ENCODE measurements around the gene MYD88. TPM values are rescaled to one million over a fixed set of nuclear protein-coding genes. Genes with fewer than 3 reads are reported as not detected.

Gene MYD88
- total RNA-seq, 1 donor from 2014 or later: 55.8 TPM

- FAIRE-seq (peak; percentile 76), DNase-seq (ENCODE audit: low read depth) (peak; percentile 100)
- H3K9ac ChIP-seq (ENCODE audit: low read length): peak within 1 kb of the TSS; percentile 88
- H3K9me3 ChIP-seq (ENCODE audit: insufficient read depth, low read depth, low read length): no peaks in the 10 kb centered on the region
- peaks cover 3% of the 10 kb centered on the region for H3K9me3 Mint-ChIP-seq (ENCODE audit: unreplicated experiment)
- no peak for TF ChIP-seq EZH2 (IDR thresholded peaks at IDR 0.05; ENCODE audit: insufficient read depth, low read length)
- TF ChIP-seq, protein P1, sequence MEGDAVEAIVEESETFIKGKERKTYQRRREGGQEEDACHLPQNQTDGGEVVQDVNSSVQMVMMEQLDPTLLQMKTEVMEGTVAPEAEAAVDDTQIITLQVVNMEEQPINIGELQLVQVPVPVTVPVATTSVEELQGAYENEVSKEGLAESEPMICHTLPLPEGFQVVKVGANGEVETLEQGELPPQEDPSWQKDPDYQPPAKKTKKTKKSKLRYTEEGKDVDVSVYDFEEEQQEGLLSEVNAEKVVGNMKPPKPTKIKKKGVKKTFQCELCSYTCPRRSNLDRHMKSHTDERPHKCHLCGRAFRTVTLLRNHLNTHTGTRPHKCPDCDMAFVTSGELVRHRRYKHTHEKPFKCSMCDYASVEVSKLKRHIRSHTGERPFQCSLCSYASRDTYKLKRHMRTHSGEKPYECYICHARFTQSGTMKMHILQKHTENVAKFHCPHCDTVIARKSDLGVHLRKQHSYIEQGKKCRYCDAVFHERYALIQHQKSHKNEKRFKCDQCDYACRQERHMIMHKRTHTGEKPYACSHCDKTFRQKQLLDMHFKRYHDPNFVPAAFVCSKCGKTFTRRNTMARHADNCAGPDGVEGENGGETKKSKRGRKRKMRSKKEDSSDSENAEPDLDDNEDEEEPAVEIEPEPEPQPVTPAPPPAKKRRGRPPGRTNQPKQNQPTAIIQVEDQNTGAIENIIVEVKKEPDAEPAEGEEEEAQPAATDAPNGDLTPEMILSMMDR (IDR thresholded peaks at IDR 0.05; ENCODE audit: insufficient read depth, low read depth, low read length): no peak
- peak within 1 kb of the TSS; percentile 97 for H3K27ac ChIP-seq (ENCODE audit: low read depth, low read length)
- no peaks in the 10 kb centered on the region for H3K36me3 ChIP-seq (ENCODE audit: insufficient read depth, low read length)
- H3K4me2 ChIP-seq (ENCODE audit: low read length): peak within 1 kb of the TSS; percentile 90
- peaks cover 7% of the 10 kb centered on the region for H3K36me3 Mint-ChIP-seq (ENCODE audit: low read depth, unreplicated experiment)
- H3K4me3 ChIP-seq (ENCODE audit: insufficient read depth, low read depth, low read length): peak within 1 kb of the TSS; percentile 96
- peaks cover 24% of the 10 kb centered on the region for H3K4me1 ChIP-seq (ENCODE audit: insufficient read depth, low read length)
- peak within 1 kb of the TSS; percentile 93 for H2AFZ ChIP-seq (ENCODE audit: low read depth, low read length)
- H3K4me3 Mint-ChIP-seq (ENCODE audit: unreplicated experiment): peak within 1 kb of the TSS; percentile 99
- no peaks in the 10 kb centered on the region for H3K27me3 ChIP-seq (ENCODE audit: insufficient read depth, low read length)
- H3K4me1 Mint-ChIP-seq (ENCODE audit: low read depth, unreplicated experiment): peaks cover 27% of the 10 kb centered on the region
- peak within 1 kb of the TSS; percentile 98 for H3K27ac Mint-ChIP-seq (ENCODE audit: unreplicated experiment)
- H3K27me3 Mint-ChIP-seq (ENCODE audit: low read depth, unreplicated experiment): no peaks in the 10 kb centered on the region
- H3K79me2 ChIP-seq (ENCODE audit: insufficient read depth, low read length): peaks cover 46% of the 10 kb centered on the region
- H4K20me1 ChIP-seq (ENCODE audit: insufficient read depth, low read length): no peaks in the 10 kb centered on the region
These were observed 26.7 kb downstream of the MYD88 start, which contains the start of gene OXSR1 for GRCh38 chr3:38164952-38165721. OXSR1 (plus strand) TSS chr3:38165537; CDS start chr3:38165877, 340 bp downstream.

GRCh38 chr3:38165722-38166387, 27.4 kb downstream of the MYD88 start:
- Mint-ChIP-seq H3K36me3 (ENCODE audit: low read depth, unreplicated experiment) (peaks cover 7% of the 10 kb centered on the region), H3K9me3 (ENCODE audit: unreplicated experiment) (peaks cover 3% of the 10 kb centered on the region), H3K4me1 (ENCODE audit: low read depth, unreplicated experiment) (peaks cover 31% of the 10 kb centered on the region), H3K4me3 (ENCODE audit: unreplicated experiment) (peak overlapping the region; percentile 99), H3K27ac (ENCODE audit: unreplicated experiment) (peak overlapping the region; percentile 88), H3K27me3 (ENCODE audit: low read depth, unreplicated experiment) (no peaks in the 10 kb centered on the region)
- peak overlapping the region; percentile 97 for H3K27ac ChIP-seq (ENCODE audit: low read depth, low read length)
- TF ChIP-seq, protein P1 (IDR thresholded peaks at IDR 0.05; ENCODE audit: insufficient read depth, low read depth, low read length): no peak
- TF ChIP-seq EZH2 (IDR thresholded peaks at IDR 0.05; ENCODE audit: insufficient read depth, low read length): no peak
- peak overlapping the region; percentile 96 for H3K4me3 ChIP-seq (ENCODE audit: insufficient read depth, low read depth, low read length)
- no peaks in the 10 kb centered on the region for H3K36me3 ChIP-seq (ENCODE audit: insufficient read depth, low read length)
- peaks cover 24% of the 10 kb centered on the region for H3K4me1 ChIP-seq (ENCODE audit: insufficient read depth, low read length)
- H3K4me2 ChIP-seq (ENCODE audit: low read length): peak overlapping the region; percentile 90
- peak; percentile 27 for DNase-seq (ENCODE audit: low read depth)
- H2AFZ ChIP-seq (ENCODE audit: low read depth, low read length): peak overlapping the region; percentile 93
- H3K27me3 ChIP-seq (ENCODE audit: insufficient read depth, low read length): no peaks in the 10 kb centered on the region
- peaks cover 6% of the 10 kb centered on the region for H4K20me1 ChIP-seq (ENCODE audit: insufficient read depth, low read length)
- no peak for FAIRE-seq
- peak overlapping the region; percentile 88 for H3K9ac ChIP-seq (ENCODE audit: low read length)
- H3K9me3 ChIP-seq (ENCODE audit: insufficient read depth, low read depth, low read length): no peaks in the 10 kb centered on the region
- H3K79me2 ChIP-seq (ENCODE audit: insufficient read depth, low read length): peaks cover 53% of the 10 kb centered on the region

All from astrocyte (in vitro differentiated cells and primary cell).